Lower leg skin (tissue), 3 donors: ENCODE measurements around the gene SARNP.

Experiments used
- CTCF ChIP-seq, 3 donors: fragments of 450-650 bp; IDR thresholded peaks; one replicate each; pipeline ENCODE4 v1.5.1; 2016; ENCODE audit warnings: antibody characterized with exemption in 3 of 3, mild to moderate bottlenecking in 3 of 3, moderate library complexity in 2 of 3
- POLR2A ChIP-seq, 2 donors: fragments of 450-650 bp; IDR thresholded peaks; one replicate each; pipeline ENCODE4 v1.6.1; 2016 to 2017; ENCODE audit warnings: antibody characterized with exemption in 2 of 2, mild to moderate bottlenecking in 1 of 2, moderate library complexity in 1 of 2

DNA sequence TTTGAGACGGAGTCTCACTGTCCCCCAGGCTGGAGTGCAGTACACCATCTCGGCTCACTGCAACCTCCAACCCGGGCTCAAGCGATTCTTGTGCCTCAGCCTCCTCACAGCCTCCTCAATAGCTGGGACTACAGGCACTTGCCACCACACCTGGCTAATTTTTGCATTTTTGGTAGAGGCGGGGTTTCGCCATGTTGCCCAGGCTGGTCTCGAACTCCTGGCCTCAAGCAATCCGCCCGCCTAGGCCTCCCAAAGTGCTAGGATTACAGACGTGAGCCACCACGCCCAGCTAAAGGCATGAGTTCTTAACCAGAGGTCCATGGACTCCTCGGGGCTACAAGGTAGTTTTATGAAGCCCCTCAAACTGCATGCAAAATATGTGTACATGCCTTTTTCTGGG lies 2.1 kb downstream of the SARNP start:
- no peak for TF ChIP-seq POLR2A (IDR thresholded peaks at IDR 0.05)
- TF ChIP-seq CTCF (IDR thresholded peaks at IDR 0.05), result no peak
